ENCODE results near the gene JUNB.

Gene JUNB

DNA sequence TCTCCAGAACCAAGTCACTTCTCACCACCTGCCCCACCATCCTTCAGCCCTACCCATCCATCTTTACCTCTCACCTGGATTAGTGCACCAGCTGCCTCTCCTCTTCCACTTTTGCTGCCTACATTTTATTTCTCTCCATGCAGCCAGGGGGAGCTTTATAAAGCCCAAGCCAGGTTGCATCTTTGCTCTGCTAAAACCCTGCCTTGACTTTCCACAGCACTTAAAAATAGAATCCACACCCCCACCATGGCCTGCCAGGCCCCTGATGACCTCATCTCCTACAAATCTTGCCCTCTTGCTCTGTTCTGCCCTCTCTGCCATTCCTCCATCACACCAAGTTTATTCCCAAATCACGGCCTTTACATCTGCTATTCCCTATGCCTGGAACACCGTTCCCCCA, 17.7 kb upstream of the JUNB start:
- TF ChIP-seq, protein P1, sequence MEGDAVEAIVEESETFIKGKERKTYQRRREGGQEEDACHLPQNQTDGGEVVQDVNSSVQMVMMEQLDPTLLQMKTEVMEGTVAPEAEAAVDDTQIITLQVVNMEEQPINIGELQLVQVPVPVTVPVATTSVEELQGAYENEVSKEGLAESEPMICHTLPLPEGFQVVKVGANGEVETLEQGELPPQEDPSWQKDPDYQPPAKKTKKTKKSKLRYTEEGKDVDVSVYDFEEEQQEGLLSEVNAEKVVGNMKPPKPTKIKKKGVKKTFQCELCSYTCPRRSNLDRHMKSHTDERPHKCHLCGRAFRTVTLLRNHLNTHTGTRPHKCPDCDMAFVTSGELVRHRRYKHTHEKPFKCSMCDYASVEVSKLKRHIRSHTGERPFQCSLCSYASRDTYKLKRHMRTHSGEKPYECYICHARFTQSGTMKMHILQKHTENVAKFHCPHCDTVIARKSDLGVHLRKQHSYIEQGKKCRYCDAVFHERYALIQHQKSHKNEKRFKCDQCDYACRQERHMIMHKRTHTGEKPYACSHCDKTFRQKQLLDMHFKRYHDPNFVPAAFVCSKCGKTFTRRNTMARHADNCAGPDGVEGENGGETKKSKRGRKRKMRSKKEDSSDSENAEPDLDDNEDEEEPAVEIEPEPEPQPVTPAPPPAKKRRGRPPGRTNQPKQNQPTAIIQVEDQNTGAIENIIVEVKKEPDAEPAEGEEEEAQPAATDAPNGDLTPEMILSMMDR (IDR thresholded peaks at IDR 0.05; ENCODE audit: extremely low read depth, missing control alignments), result peak; percentile 15
- DNase-seq (ENCODE audit: low spot score), result no peak

DNA sequence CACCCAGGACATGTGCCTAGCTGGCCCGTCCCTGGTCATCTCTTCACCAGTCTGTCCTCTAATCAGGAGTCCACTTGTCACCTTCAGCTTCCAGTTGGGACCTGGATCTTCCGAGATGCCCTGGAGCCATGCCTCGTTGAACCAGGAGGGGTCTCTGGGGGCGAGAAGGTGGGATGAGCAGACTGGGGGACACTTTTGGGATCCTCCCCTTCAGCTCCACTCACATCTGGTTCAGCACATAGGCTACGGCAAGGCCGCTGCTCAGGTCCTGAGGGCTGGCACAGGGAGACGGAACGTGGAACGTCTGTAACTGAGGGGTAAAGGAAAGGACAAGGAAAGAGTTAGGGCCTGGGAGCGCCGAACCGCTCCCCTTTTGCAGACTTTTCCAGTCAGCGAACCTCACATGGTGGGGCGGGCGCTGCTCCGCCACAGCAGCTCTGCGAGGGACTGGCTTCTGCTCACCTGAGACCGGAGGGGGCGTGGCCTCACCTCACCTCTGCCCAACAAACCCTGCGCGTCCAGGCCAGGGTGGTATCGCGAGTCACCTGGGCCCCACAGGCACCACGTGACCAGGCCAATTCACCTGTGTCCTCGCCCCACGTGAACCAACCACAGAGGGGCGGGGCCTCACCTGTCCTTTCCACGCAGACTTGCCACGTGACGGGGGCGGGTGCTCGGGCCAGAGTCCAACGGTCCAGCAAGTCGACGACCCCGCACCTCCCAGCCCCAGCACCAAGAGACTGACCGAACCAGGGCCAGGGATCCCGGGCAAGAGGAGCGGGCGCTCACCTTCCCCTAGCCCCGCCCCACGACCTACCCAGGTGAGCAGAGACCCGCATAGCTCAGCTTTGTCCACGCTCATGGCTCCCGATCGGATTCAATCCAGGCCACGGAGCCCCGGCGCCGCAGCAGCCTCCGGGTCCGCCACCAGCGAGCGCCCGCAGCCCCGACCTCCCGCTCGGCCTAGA, 16.4 kb upstream of the JUNB start, which contains the start of gene HOOK2:
TSS of gene HOOK2 (minus strand) at position 965 of the 968 bp plus-strand sequence. CDS start at position 862, 103 bp downstream.
- no peak for DNase-seq (ENCODE audit: low spot score)

DNA sequence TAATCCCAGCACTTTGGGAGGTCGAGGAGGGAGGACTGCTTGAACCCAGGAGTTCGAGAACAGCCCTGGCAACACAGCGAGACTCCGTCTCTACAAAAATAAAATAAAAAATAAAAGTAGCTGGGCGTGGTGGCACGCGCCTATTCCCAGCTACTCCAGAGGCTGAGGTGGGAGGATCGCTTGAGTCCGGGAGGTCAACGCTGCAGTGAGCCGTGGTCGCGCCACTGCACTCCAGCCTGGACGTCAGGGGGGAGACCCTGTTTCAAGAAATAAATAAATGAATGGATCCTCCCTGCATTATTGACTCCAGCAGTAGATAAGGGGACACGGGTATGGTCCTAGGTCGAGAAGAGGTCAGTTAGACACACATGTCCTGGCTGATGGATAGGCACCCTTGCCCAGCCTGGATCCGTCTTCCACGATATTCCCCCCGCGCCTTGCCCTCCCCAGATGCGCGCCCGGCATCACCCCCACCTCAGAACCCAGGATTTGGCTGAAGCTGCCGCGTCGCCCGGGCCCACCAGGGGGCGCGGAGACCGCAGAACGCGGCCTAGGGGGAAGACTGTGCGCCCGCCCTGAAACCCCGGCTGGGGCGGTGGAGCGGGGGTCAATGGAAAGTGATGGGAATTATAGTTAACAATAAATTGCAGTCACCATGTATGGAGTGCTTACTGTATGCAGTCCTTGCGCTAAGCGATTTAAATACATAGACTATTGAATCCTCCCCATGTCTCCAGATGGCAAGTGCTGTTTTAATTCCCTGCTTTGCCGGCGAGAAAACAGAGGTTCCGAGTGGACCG, 13.9 kb upstream of the JUNB start:
- TF ChIP-seq, protein P1 (IDR thresholded peaks at IDR 0.05; ENCODE audit: extremely low read depth, missing control alignments), result peak; percentile 88
- peak; percentile 83 for DNase-seq (ENCODE audit: low spot score)

More for the DNA sequence above, 16.4 kb upstream of the JUNB start, which contains the start of gene HOOK2:
- TF ChIP-seq, protein P1 (IDR thresholded peaks at IDR 0.05; ENCODE audit: extremely low read depth, missing control alignments), result no peak

DNA sequence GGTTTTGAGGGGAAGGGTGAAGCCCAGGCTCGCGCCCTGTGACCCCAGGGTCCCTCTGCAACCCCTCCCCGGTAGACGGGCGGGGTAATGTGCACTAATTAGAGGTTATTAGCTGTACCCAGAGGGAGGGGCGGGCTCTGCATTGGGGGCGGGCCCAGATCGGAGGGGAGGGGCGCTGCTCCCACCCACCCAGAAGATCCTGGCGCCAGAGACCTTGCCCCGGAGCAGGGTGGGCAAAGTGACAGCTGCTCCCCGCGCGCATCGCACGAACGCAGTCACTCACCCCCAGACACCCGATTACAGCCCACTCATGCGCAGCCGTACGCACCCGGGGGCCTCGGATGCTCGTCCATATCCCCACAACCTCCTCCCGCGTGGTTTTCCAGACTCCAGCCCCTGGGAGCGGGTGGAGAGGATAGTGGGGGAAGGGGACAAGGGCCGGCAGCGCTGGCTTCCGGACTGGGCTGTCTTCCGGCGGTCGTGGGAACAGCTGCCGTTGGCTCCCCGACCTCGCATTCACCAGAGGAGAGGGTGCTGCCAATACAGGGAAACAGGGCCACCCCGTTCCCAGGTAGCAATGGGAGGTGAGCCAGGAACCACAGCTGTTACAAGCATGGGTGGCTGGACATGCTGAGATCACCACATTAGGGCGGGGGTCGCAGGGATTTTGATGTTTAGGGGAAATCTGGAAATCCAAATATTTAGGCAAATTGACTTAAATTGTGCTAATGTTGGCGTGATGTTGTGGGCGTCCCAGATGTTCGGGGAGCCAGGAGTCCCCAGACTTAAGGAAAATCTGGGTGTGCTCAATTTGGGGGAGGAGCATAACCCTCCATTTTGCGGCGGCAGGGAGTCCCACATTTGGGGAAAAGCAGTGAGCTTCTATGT, 13.0 kb upstream of the JUNB start:
- TF ChIP-seq, protein P1 (IDR thresholded peaks at IDR 0.05; ENCODE audit: extremely low read depth, missing control alignments), result no peak
- DNase-seq (ENCODE audit: low spot score), result peak; percentile 65

DNA sequence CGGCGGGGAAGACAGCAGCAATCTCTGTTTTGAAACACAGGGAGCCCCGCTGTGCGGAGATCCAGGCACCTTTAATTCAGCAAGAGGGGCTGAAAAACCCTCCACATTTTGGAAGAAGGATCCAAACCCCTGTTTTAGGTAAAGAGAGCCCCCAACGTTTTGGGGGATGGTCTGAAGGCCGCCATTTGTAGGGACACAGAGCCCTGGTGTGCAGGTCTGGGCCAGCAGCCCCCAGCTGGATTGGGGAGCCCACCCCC, 12.5 kb upstream of the JUNB start:
- DNase-seq (ENCODE audit: low spot score), result no peak
- TF ChIP-seq, protein P1 (IDR thresholded peaks at IDR 0.05; ENCODE audit: extremely low read depth, missing control alignments), result no peak

DNA sequence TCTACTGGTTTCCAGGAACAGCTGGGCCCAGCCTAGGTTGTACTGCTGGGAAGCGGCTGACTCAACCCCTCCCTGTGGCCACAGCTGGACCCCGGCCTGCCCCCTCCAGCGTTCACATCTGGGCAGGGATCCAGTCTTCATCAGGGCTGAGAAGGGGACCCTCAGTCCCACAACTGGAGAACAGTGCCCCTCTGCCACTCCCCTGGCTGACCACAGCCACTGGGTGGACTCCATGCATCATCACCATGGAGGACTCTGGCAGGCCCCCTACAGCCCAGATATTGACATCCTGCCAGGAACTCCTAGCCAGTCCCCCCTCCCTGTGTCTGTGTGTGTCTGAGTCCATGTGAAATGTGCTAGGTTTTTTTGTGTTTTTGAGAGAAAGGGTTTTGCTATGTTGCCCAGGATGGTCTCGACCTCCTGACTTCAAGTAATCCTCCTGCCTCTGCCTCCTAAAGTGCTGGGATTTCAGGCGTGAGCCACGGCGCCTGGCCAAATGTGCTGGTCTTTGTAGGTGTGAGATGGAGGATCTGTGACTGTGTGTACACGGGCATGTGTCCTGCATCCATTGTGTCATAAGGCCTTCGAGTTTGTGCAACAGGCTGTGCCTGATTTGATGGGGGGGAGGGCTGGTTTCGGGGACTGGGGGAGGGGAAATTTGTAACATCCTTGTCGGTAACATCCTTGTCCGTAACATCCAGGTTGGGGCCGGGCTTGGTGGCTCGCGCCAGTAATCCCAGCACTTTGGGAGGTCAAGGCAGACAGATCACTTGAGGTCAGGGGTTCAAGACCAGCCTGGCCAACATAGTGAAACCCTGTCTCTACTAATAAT, 11.9 kb upstream of the JUNB start:
- DNase-seq (ENCODE audit: low spot score), result no peak
- TF ChIP-seq, protein P1 (IDR thresholded peaks at IDR 0.05; ENCODE audit: extremely low read depth, missing control alignments), result peak; percentile 8
